Suppressor macrophage (primary cell): ENCODE results near the gene GFI1.
"Not testable (repeated sequence)": the region's sequence is repeated elsewhere in the genome, so short reads cannot be mapped to it uniquely, and the experiment has no call there.

Experiments used
- DNase-seq, 4 experiments: peaks; one replicate each; pipeline ENCODE4 v3.0.0-alpha.2; 2020 to 2022
- total RNA-seq, 17 experiments: gene quantifications; one replicate each; lab custom pipeline; 2026; ENCODE audit warnings: mixed read lengths in 6 of 17, inconsistent platforms in 3 of 17; lab: John Stamatoyannopoulos, UW

GFI1 gene
- 0.12 to 4.7 (median 1.5) reads per million in 17 experiments for total RNA-seq

DNA sequence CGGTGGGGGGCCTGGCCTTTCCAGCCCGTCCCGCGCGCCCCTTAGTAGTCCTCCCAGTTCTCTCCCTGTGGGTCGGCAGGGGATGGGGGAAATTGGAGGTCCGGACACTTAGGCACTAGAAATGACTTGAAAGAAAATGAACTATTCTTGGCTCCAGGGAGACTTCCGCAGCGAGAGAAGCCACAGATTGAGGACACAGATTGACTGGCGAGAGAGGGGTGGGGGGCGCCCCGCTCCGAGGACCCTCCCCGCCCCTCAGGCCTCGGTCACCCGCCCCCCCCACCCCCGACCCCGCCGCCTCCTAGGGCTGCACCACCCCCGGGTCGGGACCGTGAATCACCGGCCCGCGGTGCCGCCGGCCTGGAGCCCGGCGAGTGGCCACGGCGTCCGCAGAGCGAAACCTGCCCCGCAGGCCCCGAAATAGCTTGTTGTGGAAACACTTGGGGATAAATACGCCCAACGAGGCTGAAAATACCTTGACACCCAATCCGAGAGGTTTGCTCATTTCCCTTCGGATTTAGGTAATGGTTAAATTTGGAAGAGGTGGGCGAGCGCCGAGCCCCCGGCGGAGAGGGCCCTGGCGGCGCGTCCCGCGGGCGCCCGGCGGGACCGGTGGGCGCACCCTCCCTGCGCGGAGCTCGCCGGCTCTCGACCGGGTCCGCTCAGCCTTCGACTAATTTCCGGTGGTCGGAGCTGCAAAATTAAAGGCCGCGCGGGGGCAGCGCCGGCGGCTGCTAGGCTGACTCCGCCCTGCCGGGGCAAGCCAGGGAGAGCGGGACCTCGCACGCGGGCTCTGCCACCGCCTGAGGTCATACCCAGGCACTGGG lies at the start of gene GFI1:
Gene GFI1, minus strand, starts transcription at position 675 of the 827 bp plus-strand sequence. CDS start 3,438 bp downstream, outside the sequence.
- DNase-seq = peak; percentile 63 to 87 (median 75)

DNA sequence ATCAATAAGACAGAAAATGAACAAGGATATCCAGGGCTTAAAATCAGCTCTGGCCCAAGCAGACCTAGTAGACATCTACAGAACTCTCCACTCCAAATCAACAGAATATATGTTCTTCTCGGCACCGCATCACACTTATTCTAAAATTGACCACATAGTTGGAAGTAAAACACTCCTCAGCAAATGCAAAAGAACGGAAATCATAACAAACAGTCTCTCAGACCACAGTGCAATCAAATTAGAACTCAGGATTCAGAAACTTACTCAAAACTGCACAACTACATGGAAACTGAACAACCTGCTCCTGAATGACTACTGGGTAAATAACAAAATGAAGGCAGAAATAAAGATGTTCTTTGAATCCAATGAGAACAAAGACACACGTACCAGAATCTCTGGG lies 45.6 kb upstream of the GFI1 start:
- not testable (repeated sequence) for DNase-seq

DNA sequence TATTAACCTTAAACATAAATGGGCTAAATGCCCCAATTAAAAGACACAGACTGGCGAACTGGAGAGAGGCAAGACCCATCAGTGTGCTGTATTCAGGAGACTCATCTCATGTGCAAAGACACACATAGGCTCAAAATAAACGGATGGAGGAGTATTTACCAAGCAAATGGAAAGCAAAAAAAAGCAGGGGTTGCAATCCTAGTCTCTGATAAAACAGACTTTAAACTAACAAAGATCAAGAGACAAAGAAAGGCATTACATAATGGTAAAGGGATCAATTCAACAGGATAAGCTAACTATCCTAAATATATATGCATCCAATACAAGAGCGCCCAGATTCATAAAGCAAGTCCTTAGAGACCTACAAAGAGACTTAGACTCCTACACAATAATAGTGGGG lies 45.2 kb upstream of the GFI1 start:
- DNase-seq = not testable (repeated sequence)

DNA sequence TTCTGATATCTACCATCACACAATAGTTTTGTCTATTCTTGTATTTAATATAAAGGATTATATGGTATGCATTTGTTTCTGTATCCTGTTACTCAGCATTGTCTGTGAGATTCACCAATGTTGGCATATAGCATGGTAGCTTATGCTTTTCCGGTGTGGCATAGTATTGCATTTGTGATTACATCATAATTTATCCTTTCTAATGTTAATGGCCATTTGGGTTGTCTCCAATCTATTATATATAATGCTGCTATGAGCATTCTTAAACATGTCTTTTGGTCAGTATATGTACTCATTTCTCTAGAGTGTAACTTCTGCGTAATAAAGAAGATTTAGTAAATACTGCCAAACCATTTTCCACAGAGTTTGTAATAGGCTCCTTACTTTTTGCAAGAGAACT lies 40.9 kb upstream of the GFI1 start:
- DNase-seq = no peak

DNA sequence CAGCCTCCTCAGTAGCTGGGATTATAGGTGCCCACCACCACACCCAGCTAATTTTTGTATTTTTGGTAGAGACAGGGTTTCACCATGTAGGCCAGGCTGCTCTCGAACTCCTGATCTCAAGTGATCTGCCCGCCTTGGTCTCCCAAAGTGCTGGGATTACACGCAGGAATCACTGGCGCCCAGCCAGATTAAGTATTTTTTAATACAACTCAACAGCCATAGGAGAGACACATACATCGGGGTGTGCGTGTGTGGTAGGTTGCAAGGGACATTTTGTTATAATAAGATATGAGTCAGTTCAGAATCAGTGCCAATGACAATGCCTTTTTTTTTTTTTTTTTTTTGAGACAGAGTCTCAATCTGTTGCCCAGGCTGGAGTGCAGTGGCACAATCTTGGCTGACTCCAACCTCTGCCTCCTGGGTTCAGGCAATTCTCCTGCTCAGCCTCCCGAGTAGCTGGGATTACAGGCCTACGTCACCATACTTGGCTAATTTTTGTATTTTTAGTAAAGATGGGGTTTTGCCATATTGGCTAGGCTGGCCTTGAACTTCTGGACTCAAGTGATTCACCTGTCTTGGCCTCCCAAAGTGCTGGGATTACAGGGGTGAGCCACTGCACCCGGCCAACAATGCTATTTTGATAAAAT lies 38.3 kb upstream of the GFI1 start:
- not testable (repeated sequence) for DNase-seq

DNA sequence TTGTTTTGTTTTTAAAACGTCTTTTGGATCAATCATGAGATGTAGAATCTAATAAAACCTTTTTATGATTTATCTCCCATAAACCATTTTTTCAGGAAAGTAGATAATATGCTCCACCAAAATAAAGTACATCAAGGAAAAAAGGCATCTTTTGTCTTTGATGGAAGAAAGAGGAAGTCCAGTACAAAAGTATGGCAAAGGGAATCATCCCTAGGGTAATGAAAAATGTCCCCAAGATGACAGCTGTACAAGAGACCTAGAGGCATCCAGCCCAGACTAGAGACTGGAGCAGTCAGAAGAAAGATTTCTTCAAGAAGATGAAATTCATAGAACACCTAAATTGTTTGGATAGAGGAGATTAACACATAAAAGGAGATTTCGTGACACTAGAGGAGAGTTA lies 32.3 kb upstream of the GFI1 start:
- no peak for DNase-seq

DNA sequence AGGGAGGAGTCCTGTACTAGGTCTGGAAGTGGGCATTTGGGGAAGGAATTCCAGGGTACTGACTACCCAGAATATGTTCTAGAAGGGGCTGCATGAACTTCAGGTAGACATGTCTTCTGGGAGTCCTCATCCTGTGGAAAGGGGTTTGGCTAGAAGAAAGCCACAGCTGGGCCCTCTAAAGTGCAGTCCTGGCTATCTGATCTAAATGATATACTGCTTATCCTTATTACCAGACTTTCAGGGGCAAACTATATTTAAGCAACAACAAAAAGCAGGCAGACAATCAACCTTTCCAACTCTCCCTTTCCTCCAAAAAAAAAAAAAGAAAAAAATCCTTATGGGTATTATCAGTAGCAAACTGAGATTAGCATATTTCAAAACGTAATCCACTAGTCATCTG lies 29.8 kb upstream of the GFI1 start:
- no peak for DNase-seq

DNA sequence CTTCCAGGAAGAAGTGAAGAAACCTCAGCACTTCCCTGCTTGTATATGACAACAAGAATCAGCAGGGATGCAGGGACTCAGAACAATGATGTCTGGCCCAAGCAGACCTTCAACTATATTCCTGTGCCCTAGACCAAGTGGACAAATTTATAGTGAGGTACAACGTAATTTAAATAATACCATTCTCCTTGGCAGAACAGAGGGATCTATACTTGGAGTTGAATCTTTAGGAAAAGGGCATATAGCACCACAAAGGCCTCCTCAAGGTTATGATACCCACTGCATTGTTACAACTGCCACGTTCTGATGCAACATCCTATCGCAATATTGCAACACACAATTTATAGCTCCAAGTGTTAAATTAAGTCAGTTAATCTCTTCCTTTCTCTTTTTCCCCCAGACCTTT lies 29.1 kb upstream of the GFI1 start:
- DNase-seq = no peak

DNA sequence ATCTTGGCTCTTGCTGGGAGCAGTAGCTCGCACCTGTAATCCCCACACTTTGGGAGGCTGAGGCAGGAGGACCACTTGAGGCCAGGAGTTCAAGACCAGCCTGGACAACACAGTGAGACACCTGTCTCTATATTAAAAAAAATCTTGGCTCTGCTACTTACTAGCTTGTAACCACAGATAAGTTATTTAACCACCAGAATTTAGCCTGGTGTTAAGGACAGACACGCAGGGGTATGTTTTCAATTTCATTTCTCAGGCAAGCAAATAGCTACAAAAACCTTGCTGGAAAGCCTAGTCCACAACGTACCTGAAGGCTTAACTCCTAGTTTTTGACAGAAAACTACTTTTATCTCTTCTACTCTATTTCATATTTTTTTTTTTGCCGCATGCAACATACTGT lies 24.8 kb upstream of the GFI1 start:
- no peak for DNase-seq

DNA sequence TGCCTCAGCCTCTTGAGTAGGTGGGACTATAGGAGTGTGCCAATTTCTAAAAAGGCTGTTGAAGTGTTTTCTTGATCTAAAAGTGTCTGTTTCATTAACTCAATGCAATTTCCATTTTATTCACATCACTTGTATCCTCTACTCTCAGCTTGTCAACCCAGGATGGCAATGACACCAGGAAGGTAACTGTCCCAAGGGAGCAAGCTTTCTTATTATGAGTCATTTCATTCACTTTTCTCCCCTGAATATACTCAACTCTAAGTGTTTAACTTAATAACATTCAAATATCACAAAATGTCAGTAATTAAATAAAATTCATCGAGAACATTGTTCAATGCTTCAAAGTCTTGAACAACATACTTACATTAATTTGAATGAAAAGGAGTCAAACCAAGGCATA lies 22.9 kb upstream of the GFI1 start:
- no peak for DNase-seq

DNA sequence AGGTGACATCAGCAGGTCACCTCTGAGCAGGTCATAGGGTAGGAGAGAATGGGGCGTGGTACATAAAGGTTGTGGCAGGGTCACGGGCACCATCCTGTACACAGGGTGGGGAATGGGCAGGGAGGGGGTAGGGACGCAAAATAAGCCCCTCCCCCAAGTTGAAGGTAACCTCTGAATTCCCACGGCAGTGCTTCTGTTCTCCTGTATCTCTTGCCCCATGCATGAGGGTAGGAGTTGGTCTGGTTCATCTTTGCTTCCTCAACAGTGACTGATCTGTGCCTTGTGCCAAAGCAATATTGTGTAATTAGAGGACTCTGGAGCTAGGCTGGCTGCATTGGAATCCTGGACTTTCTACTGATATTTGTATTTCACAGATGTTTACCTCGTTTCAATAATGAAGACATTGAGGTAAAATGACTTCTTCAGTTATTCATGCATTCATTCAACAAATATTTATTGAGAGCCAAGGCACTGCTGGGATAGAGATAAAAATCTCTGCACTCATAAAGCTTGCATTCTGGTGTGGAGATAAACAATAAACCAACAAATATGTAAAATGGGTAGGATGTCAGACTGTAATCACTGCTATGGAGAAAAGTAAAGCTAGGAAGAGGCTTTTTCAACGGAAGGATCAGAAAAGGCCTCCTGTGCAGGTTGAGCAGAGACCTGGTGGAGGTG lies 18.4 kb upstream of the GFI1 start:
- DNase-seq = peak in 3 of 4 experiments; percentile 49 to 62 (median 57)

DNA sequence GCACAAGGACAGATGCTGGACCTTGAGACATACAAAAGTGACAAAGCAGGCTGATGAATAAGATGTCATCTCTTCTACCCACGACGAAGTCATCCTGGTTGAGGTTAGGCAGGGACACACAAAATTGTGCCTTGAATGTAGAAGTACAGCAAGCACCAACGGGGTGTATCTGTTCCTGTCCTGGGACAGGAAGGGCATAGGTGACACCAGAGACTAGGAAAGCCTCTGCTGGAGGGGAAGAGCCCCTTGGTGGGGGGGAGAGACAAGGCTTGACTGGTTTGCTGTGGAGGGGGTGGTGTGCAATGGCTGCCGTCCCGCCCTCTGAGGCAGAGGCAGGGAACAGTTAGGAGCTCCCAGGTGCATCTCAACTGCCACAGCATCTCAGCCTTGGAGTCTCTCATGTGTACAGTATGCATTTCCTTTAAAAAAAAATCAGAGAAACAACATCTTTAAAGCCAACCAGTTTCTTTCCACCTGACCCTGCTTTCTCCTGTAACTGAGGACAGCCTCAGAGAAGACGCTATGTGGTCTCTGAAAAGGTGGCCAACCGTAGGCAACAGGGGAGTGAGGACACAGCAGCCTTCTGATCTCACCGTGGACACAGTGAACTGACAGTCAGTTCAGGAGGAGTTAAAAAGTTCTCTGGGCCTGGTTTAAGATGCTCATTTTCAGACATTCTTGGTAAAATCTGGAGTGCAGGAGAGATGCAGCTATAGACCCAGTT lies 17.7 kb upstream of the GFI1 start:
- peak; percentile 38 to 73 (median 54) for DNase-seq

DNA sequence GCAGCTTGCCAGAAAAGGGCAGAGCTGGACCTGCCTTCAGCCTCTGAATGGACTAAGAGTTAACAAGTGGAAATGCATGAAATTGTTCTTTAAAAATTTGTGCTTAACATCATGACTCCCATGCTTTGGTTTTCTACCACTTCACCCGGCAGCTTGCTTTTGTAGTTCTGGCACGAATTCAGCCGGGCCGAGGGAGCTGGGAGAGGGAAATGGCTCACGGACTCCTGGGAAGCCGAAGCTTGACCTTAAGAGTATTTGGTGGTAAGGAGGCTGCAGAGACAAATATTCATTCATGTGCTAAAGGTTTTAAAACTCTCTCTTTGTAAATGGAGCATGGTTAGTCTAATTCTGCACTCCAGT lies 17.2 kb upstream of the GFI1 start:
- no peak for DNase-seq

DNA sequence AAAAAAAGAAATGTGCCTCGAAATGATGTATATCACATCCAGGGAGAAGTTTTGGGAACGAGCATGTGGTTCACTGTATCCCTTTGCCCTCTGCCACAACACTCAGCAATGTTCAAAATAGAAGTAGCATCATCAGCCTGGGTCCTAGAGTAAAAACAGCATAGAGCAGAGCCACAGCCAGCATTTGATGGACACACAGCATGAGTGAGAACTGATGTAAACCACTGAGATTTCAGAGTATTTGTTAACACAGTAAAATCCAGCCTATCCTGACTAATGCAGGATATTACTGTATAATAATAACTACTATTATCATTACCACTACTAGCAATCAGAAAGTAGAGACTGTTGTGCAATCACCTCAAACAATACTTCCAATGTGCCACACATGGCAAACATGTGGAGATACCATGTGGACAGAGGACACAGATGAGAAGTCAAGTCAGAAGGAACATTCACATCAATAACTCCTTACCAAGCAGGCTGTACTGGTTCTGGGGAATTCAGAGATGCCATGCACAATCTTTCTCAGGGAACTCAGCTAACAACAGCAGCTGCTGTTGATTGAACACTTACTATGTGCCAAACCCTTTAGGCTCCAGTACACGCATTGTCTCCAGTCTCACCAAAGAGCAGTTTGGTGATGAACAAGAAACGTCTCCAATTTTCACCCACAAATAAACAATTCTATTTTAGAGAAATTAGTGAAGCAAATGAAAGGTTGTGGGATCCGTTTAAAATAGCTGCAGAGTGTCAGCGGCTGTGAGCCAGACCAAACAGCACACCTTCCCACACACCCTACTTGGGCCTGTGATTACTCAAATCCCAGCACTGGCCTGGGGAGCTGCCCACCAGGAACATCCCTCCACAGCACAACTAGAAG lies 16.6 kb upstream of the GFI1 start:
- DNase-seq = peak in 3 of 4 experiments; percentile 23 to 45 (median 36)

DNA sequence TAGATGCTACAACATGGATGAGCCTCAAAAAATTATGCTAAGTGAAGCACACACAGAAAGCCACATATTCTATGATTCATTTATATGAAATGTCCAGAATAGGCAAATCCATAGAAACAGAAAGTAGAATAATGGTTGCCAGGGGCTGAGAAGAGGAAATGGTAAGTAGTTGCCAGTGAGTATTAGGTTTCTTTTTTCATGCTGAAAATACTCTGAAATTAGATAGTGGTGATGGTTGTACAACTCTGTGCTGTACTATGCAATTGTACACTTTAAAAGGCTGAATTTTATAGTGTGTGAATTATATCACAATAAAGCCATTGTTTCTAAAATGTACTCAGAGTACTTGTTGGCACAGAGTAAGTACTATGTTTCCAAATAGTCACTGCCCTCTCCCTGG lies 15.5 kb upstream of the GFI1 start:
- DNase-seq = peak in 2 of 4 experiments; percentile 18 to 24

DNA sequence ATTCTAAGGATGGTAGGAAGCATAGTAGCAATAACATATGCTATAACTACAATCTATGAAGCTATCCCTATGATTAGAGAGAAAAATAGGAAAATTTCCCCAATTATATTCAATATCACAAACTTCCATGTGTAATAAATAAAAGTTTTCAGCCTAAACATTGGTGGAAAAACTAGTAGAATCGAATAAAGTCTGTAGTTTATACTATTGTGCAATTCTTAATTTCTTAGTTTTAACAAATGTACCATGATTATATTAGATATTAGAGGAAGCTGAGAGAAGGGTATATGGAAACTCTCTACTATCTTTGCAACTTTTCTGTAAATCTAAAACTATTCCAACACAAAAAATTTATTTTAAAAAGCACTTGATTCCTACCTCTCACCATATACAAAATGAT lies 13.8 kb upstream of the GFI1 start:
- DNase-seq = no peak

DNA sequence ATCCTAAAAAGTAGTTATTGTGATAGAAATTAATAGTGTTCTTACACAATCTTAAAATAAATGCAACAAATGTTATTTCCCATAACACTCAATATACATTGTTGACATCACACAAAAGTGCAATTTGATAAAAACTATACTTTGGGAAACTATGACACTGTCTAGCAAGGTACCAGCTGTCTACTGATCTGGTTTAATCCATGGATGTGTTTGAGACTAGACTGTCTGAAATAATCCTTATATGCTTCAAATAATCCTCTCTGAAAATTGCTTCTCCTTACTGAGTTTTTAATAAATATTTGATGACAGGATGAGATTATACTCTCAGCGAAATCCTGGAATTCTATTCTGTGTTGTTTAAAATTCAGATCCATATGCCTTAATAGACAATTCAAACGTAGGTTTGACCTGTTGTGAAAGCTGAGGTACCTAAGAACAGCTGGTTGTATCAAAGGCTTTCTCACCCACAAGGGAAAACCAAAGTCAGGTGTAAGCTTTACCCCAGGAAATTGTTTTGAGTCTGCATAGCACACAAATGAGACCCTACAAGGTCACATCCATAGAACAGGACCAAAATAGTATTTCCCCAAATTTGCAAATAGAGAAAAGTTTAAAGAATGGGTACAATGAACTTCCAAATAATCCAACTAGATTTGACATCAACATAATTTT lies 8.8 kb upstream of the GFI1 start:
- no peak for DNase-seq

DNA sequence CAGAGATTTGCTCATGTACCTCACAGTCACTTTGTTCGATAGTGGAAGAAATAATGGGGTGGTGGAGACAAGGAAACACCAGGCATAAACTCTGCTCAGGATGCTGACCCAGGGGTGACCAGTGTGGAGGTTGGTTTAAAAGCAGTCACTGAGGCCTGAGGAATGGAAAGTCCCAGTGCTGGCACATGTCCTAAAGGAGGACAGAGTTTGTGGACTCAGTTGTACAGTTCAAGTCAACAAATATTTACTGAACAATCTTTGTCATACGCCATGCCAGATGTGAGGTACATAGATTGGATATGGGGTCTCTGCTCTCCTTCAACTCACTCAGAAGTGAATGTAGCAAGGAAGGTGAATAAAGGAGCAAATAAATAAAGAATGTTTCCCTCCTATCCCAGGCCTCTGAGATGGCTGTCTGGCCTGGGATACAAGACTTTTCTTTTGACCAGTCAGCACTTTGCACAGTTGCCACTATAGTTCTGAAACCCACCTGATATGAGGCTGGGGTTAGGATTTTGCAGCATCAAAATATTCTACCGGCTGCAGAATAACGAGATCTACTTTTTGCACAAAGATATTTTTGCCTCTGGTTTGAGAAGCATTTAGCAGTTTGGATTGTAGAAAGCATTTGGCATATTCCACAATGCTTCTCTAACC lies 7.9 kb upstream of the GFI1 start:
- DNase-seq = no peak

DNA sequence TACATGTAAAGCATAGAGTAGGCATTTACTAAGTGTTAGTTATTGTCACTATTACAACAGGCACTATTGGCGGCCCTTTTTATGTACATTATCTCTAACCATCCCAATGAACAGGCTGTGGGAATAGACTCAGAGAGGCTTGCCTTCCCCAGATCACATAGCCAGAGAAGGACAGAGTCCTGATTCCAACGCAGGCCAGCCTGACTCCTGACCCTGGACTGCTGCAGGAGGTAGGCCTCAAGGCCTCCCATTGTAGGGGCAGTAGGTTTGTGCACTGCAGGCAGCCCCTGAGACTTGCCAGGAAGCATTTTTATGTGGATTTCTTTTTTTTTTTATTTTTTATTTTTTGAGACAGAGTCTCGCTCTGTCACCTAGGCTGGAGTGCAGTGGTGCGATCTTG lies 6.4 kb upstream of the GFI1 start:
- DNase-seq = no peak

DNA sequence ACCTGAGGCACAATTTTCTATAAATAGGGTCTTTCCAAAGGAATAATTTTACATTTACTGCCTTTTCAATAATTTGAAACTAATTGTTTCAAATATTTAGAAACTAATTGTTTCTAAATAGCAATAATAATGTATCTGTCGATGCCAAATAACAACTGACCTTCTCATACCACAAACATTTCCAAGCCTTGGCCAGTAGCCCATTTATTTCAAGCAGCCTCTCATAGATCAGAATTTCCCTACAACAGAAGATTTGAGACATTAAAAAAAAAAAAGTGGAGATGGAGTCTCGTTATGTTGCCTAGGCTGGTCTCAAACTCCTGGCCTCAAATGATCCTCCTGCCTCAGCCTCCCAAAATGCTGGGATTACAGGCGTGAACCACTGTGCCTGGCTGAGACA lies 2.1 kb upstream of the GFI1 start:
- no peak for DNase-seq

DNA sequence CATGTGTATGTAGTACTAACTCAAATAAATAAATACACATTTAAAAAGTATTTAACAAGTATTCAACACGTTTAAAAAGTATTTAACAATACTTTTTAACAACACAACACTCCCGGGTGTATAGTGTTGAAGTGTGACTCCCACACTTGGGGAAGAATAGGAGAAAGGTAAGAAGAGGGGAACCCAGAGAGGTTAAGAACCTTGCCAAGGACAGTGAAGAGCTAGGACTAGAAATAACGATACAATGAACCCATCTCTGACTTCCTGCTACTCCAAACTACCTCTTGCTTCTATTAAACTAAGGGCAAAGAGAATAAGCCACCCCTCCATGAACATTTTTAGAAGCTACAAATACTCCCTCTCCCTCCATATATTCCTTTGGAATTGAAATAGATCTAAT lies 1.7 kb upstream of the GFI1 start:
- no peak for DNase-seq
